Psoas muscle (tissue), 8 donors: ENCODE data around the gene MEX3C. TPM values are rescaled to one million over a fixed set of nuclear protein-coding genes. Genes with fewer than 3 reads are reported as not detected.

ENCODE experiments used
- ATAC-seq, 4 donors: fragments of 200-7000 bp; cut with Tn5 transposase; one replicate each; pipeline ENCODE4 v1.9.1; 2020; ENCODE audit warnings: moderate library complexity in 3 of 4, mild to moderate bottlenecking in 2 of 4
- DNase-seq, 2 donors: peaks; one replicate each; pipeline ENCODE4 v3.0.0-alpha.2; 2020
- H3K27ac ChIP-seq: fragments of 200-600 bp; one replicate; pipeline ENCODE4 v1.8.0; 2022
- H3K27me3 ChIP-seq, 3 donors: fragments of 200-600 bp in 1 of 3; one replicate each; pipeline versions ENCODE4 v1.6.1 to v1.8.0; 2013 to 2022; ENCODE audit warnings: low read length in 2 of 3, mild to moderate bottlenecking in 2 of 3, moderate library complexity in 1 of 3; ENCODE audit not compliant: insufficient read depth in 3 of 3
- H3K36me3 ChIP-seq, 2 donors: fragments of 200-600 bp in 1 of 2; one replicate each; pipeline versions ENCODE4 v1.6.1 to v1.8.0; 2013 to 2022; ENCODE audit warnings: low read depth in 1 of 2, mild to moderate bottlenecking in 1 of 2, moderate library complexity in 1 of 2; ENCODE audit not compliant: insufficient read depth in 1 of 2
- H3K4me1 ChIP-seq: fragments of 200-600 bp; one replicate; pipeline ENCODE4 v1.8.0; 2022
- H3K4me3 ChIP-seq: fragments of 200-600 bp; one replicate; pipeline ENCODE4 v1.8.0; 2022; ENCODE audit warnings: mild to moderate bottlenecking
- H3K9me3 ChIP-seq: fragments of 200-600 bp; one replicate; pipeline ENCODE4 v1.8.0; 2022
- WGBS, 3 donors: extraction: QIAGEN DNeasy Blood & Tissue Kit; methylation state at CpG; one replicate each; pipeline versions ENCODE4 v1.1.6 to v1.1.7; 2013; 5-methylcytosine and 5-hydroxymethylcytosine counted together
- intact Hi-C, 2 donors: fragments of 100-400 bp; cut with DNase I; formaldehyde crosslinking; loops; one replicate each; pipeline versions ENCODE4 v1.11.0 to v1.14.2; 2022
- polyA plus RNA-seq, 3 donors: library from polyadenylated mRNA; stranded (reverse); fragments of 200-250 nt; gene quantifications; one replicate each; pipeline ENCODE4 v1.2.3, GENCODE V29; 2013
- total RNA-seq, 4 donors: library from RNA; stranded (reverse); fragmentation: NEBNext Ultra II Directional in 2 of 4; extraction: Animal tissue kit (Norgen Biotek cat#: 25700) in 2 of 4; gene quantifications; one replicate each; pipeline versions ENCODE4 v1.2.1 to v1.2.4, GENCODE V29; 2021 to 2023
- TF ChIP-seq, protein P1 (sequence below): fragments of 200-600 bp; IDR thresholded peaks from one replicate; pipeline ENCODE4 v1.8.0; 2022; ENCODE audit warnings: antibody characterized with exemption
- donor health status: healthy with polysubstance abuse.
- donor health status: DM: no; HTN: no; CAD: no; lungs with moderate emphysema.
- donor health status: Bipolar disorder and iron deficiency.
- donor health status: healthy.
- donor health status: DM: yes; HTN: yes; CAD: no.
- donor health status: DM: no; HTN: no; CAD: no.
- donor health status: DM: no; HTN: no; CAD: no.
- donor health status: DM: yes; HTN: yes; CAD: no.

The MEX3C gene
- total and polyA plus RNA-seq, 7 donors = 5.1 to 15.1 (median 13.6) TPM

DNA sequence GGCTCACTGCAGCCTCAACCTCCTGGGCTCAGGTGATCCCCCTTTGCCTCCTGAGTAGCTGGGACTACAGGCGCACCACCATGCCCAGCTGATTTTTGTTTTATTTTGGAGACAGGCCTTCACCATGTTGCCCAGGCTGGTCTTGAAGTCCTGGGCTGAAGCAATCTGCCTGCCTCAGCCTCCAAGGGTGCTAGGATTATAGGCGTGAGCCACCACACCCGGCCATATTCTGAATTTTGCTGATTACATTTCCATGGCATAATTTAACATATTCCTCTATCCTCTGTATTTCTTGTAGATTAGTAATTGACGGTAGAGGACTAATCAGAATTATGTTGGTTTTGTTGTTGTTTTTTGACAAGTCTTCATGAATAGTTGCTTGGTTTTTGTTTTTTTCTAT, 50.6 kb downstream of the MEX3C start:
- Histone ChIP-seq H3K4me3 (no peak overlapping the region), H3K36me3 (no peaks in the 10 kb centered on the region), H3K9me3 (no peaks in the 10 kb centered on the region), H3K27ac (no peak overlapping the region), H3K4me1 (no peaks in the 10 kb centered on the region), H3K27me3 (no peaks in the 10 kb centered on the region)
- intact Hi-C loops = no loop called here
- WGBS, 3 donors = 66 to 82% (median 70%) methylated on average over 4 of the region's 4 CpGs
- ATAC-seq = no peak
- no peak for DNase-seq
- TF ChIP-seq, protein P1, sequence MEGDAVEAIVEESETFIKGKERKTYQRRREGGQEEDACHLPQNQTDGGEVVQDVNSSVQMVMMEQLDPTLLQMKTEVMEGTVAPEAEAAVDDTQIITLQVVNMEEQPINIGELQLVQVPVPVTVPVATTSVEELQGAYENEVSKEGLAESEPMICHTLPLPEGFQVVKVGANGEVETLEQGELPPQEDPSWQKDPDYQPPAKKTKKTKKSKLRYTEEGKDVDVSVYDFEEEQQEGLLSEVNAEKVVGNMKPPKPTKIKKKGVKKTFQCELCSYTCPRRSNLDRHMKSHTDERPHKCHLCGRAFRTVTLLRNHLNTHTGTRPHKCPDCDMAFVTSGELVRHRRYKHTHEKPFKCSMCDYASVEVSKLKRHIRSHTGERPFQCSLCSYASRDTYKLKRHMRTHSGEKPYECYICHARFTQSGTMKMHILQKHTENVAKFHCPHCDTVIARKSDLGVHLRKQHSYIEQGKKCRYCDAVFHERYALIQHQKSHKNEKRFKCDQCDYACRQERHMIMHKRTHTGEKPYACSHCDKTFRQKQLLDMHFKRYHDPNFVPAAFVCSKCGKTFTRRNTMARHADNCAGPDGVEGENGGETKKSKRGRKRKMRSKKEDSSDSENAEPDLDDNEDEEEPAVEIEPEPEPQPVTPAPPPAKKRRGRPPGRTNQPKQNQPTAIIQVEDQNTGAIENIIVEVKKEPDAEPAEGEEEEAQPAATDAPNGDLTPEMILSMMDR = no peak

DNA sequence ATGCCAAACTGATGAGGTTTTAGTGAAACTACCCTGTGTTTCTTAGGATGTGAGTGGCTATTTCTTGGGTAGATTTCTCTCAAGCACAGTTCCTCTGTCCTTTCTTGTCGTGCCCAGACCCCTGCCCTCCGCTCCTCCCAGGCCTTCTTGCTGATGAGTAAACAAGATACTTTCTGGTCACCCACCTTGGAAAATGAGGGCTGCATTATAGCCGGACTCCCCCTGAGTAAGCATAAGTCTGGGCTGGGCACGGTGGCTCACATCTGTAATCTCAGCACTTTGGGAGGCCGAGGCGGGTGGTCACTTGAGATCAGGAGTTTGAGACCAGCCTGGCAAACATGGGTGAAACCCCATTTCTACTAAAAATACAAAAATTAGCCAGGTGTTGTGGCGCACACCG, 58.5 kb downstream of the MEX3C start:
- intact Hi-C loops = no loop called here
- 93 to 94% (median 94%) methylated on average over 8 of the region's 8 CpGs for WGBS, 3 donors
- H3K27ac ChIP-seq = no peak overlapping the region
- no peak for ATAC-seq
- no peak for DNase-seq
- no peak overlapping the region for H3K4me3 ChIP-seq
- no peaks in the 10 kb centered on the region for H3K9me3 ChIP-seq
- TF ChIP-seq, protein P1 = no peak
- H3K4me1 ChIP-seq = no peaks in the 10 kb centered on the region
- H3K27me3 ChIP-seq = no peaks in the 10 kb centered on the region
- H3K36me3 ChIP-seq = no peaks in the 10 kb centered on the region

DNA sequence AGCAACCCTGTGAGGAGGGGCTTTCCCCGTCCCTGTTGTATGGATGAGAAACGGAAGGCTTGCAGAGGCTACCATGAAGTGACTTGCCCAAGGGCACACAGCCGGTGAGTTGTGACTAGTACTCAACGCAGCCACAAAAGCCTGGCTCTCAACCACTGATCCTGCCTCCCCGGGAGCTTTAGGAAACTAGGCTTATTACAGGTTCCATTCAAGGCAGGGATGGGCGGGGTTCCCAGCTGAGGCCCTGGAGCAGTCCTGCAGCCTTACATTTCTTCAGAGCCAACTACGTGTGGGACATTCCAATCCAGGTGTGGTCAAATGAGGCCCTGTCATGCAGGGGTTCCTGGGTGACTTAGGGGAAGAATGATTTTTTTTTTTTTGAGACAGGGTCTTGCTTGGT, 59.6 kb downstream of the MEX3C start:
- DNase-seq = no peak
- Histone ChIP-seq H3K4me3 (no peak overlapping the region), H3K4me1 (no peaks in the 10 kb centered on the region), H3K36me3 (no peaks in the 10 kb centered on the region), H3K9me3 (no peaks in the 10 kb centered on the region), H3K27me3 (no peaks in the 10 kb centered on the region), H3K27ac (no peak overlapping the region)
- intact Hi-C loops = no loop called here
- TF ChIP-seq, protein P1 = no peak
- WGBS, 3 donors = 81 to 86% (median 83%) methylated on average over 7 of the region's 7 CpGs
- ATAC-seq = no peak

DNA sequence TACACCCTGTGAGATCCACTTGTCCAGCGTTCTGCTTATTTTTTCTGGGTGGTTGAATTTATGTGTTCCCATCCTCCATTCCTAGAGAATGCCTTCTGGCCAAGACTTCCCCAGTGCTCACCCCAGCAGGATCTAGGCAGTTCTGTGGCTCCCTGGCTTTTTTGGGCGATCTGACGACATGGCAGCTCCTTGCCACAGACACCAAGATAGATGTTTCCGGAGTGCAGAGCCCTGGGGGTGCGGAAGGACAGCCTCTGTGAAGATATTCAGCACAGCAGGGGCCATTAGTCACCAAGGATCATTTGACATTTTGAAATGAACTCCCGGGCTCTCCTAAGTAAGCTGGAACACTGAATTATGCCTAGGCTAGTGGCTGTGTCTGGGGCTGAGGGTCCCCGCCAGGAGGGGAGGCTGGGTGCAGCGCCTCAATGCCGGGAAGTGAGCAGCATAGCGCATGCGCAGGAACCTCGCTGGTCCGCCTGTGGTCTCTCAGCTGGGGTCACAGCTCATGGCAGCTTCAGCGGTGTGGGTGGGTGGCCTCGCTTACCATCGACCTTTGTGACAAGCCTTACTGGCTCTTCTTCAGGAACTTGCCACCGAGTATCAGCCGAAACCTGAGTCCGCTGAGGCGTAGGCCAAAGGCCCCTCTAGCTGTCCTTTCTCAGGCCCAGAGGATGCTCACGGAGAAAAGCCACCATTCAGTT, 60.3 kb downstream of the MEX3C start:
- intact Hi-C loops = no loop called here
- no peak for ATAC-seq
- WGBS, 3 donors = 83 to 90% (median 87%) methylated on average over 20 to 21 of the region's 21 CpGs

More for the DNA sequence above, 60.3 kb downstream of the MEX3C start:
- Histone ChIP-seq H3K27me3 (no peaks in the 10 kb centered on the region), H3K27ac (no peak overlapping the region), H3K4me1 (no peaks in the 10 kb centered on the region), H3K36me3 (no peaks in the 10 kb centered on the region), H3K9me3 (no peaks in the 10 kb centered on the region), H3K4me3 (no peak overlapping the region)
- TF ChIP-seq, protein P1 = no peak
- no peak for DNase-seq
